Measurements from ENCODE around the gene DIABLO. TPM values are rescaled to one million over a fixed set of nuclear protein-coding genes. Genes with fewer than 3 reads are reported as not detected.
A peak's percentile ranks its signal among the peaks of the same experiment; 100 is the strongest.

DIABLO gene
- total RNA-seq, 2 experiments from 2014 or later: 46.3 to 47.0 TPM

GRCh38 chr12:122171399-122171798 is 54.5 kb downstream of the DIABLO start:
- ATAC-seq (no peak), DNase-seq (no peak)
- ChIA-PET CTCF (no interaction called here), POLR2A (no interaction called here)
- no peaks in the 10 kb centered on the region for H3K9me3 Mint-ChIP-seq (ENCODE audit: low read depth)
- H3K4me3 Mint-ChIP-seq: no peak overlapping the region
- no peaks in the 10 kb centered on the region for H3K36me3 Mint-ChIP-seq (ENCODE audit: low read depth)
- H3K27me3 Mint-ChIP-seq: no peaks in the 10 kb centered on the region
- H3K4me1 Mint-ChIP-seq: peaks cover 15% of the 10 kb centered on the region
- intact Hi-C loops (cut with DNase I, micrococcal nuclease): no loop called here
- H3K27ac Mint-ChIP-seq: no peak overlapping the region

GRCh38 chr12:122168492-122168891 is 57.4 kb downstream of the DIABLO start:
- H3K27ac Mint-ChIP-seq: no peak overlapping the region
- intact Hi-C loops (cut with DNase I, micrococcal nuclease): no loop called here
- H3K4me1 Mint-ChIP-seq: peaks cover 10% of the 10 kb centered on the region
- H3K36me3 Mint-ChIP-seq (ENCODE audit: low read depth): no peaks in the 10 kb centered on the region
- POLR2A ChIA-PET: no interaction called here
- H3K9me3 Mint-ChIP-seq (ENCODE audit: low read depth): no peaks in the 10 kb centered on the region
- no peak overlapping the region for H3K4me3 Mint-ChIP-seq
- ATAC-seq (no peak), DNase-seq (no peak)
- peaks cover 4% of the 10 kb centered on the region for H3K27me3 Mint-ChIP-seq
- CTCF ChIA-PET: no interaction called here

GRCh38 chr12:122167356-122167925 is 58.4 kb downstream of the DIABLO start:
- Mint-ChIP-seq H3K36me3 (ENCODE audit: low read depth) (no peaks in the 10 kb centered on the region), H3K4me1 (peaks cover 10% of the 10 kb centered on the region), H3K27me3 (peaks cover 4% of the 10 kb centered on the region), H3K27ac (no peak overlapping the region), H3K4me3 (no peak overlapping the region), H3K9me3 (ENCODE audit: low read depth) (no peaks in the 10 kb centered on the region)
- ChIA-PET CTCF (interaction anchor here (1.1 to 1.8 kb wide), 3 partner anchors 20 to 44 kb away, joined by 3 to 5 read pairs (median 3); no protein-coding TSS in a partner anchor), POLR2A (interaction anchor here (0.6 to 0.7 kb wide), 2 partner anchors 99 to 222 kb away, joined by 4 read pairs; no protein-coding TSS in a partner anchor)
- ATAC-seq: peak; percentile 38
- no peak for DNase-seq
- intact Hi-C loops (cut with DNase I, micrococcal nuclease): no loop called here

GRCh38 chr12:122166422-122167349 is 59.2 kb downstream of the DIABLO start:
- Mint-ChIP-seq H3K27me3 (peaks cover 4% of the 10 kb centered on the region), H3K4me3 (no peak overlapping the region), H3K36me3 (ENCODE audit: low read depth) (no peaks in the 10 kb centered on the region), H3K27ac (no peak overlapping the region), H3K4me1 (peaks cover 16% of the 10 kb centered on the region), H3K9me3 (ENCODE audit: low read depth) (no peaks in the 10 kb centered on the region)
- ATAC-seq (peak; percentile 83), DNase-seq (peak; percentile 78)
- ChIA-PET POLR2A (interaction anchor here (0.6 kb wide), 1 partner anchor 100 kb away, joined by 4 read pairs; no protein-coding TSS in a partner anchor), CTCF (interaction anchor here (0.6 to 1.8 kb wide), 4 partner anchors 21 to 231 kb away, joined by 3 to 5 read pairs (median 3); no protein-coding TSS in a partner anchor)
- intact Hi-C loops (cut with DNase I, micrococcal nuclease): no loop called here

- Mint-ChIP-seq H3K27me3 (peaks cover 4% of the 10 kb centered on the region), H3K27ac (no peak overlapping the region), H3K9me3 (ENCODE audit: low read depth) (no peaks in the 10 kb centered on the region), H3K36me3 (ENCODE audit: low read depth) (no peaks in the 10 kb centered on the region), H3K4me3 (no peak overlapping the region), H3K4me1 (peaks cover 18% of the 10 kb centered on the region)
- intact Hi-C loops (cut with DNase I, micrococcal nuclease): no loop called here
- ChIA-PET CTCF (interaction anchor here (0.6 to 1.0 kb wide), 3 partner anchors 28 to 94 kb away, joined by 3 to 4 read pairs (median 3); no protein-coding TSS in a partner anchor), POLR2A (interaction anchor here (0.6 kb wide), 1 partner anchor 375 kb away, joined by 3 read pairs; no protein-coding TSS in a partner anchor)
- DNase-seq (no peak), ATAC-seq (no peak)
These were observed 62.9 kb downstream of the DIABLO start for GRCh38 chr12:122162976-122163375.

GRCh38 chr12:122161682-122162081 is 64.2 kb downstream of the DIABLO start:
- intact Hi-C loops (cut with DNase I, micrococcal nuclease): no loop called here
- DNase-seq (peak; percentile 24), ATAC-seq (peak; percentile 25)
- Mint-ChIP-seq H3K27ac (no peak overlapping the region), H3K36me3 (ENCODE audit: low read depth) (no peaks in the 10 kb centered on the region), H3K4me1 (peaks cover 12% of the 10 kb centered on the region), H3K27me3 (peaks cover 4% of the 10 kb centered on the region), H3K4me3 (no peak overlapping the region), H3K9me3 (ENCODE audit: low read depth) (no peaks in the 10 kb centered on the region)
- ChIA-PET POLR2A (interaction anchor here (0.6 kb wide), 1 partner anchor 79 kb away, joined by 3 read pairs; no protein-coding TSS in a partner anchor), CTCF (interaction anchor here (0.6 to 1.0 kb wide), 2 partner anchors 141 to 609 kb away, joined by 3 to 4 read pairs; no protein-coding TSS in a partner anchor)

- intact Hi-C loops (cut with DNase I, micrococcal nuclease): loop anchor here in 1 of 2 experiments (1.0 kb wide), 1 partner anchor 31 kb away; no protein-coding TSS in a partner anchor
- Mint-ChIP-seq H3K27ac (no peak overlapping the region), H3K9me3 (ENCODE audit: low read depth) (no peaks in the 10 kb centered on the region), H3K4me1 (peaks cover 8% of the 10 kb centered on the region), H3K27me3 (peaks cover 4% of the 10 kb centered on the region), H3K4me3 (no peak overlapping the region), H3K36me3 (ENCODE audit: low read depth) (no peaks in the 10 kb centered on the region)
- ATAC-seq (no peak), DNase-seq (no peak)
- CTCF ChIA-PET: interaction anchor here (0.7 kb wide), 1 partner anchor 776 kb away, joined by 3 read pairs; no protein-coding TSS in a partner anchor
- POLR2A ChIA-PET: no interaction called here
These were observed 65.1 kb downstream of the DIABLO start for GRCh38 chr12:122160761-122161160.

GRCh38 chr12:122159882-122160281 is 66.0 kb downstream of the DIABLO start:
- intact Hi-C loops (cut with DNase I, micrococcal nuclease): loop anchor here (1.0 to 5.0 kb wide), 2 partner anchors 31 to 32 kb away; no protein-coding TSS in a partner anchor
- POLR2A ChIA-PET: no interaction called here
- H3K27me3 Mint-ChIP-seq: peaks cover 2% of the 10 kb centered on the region

GRCh38 chr12:122158700-122159285 is 67.1 kb downstream of the DIABLO start:
- Mint-ChIP-seq H3K27ac (no peak overlapping the region), H3K4me1 (peaks cover 8% of the 10 kb centered on the region), H3K4me3 (no peak overlapping the region), H3K36me3 (ENCODE audit: low read depth) (no peaks in the 10 kb centered on the region), H3K9me3 (ENCODE audit: low read depth) (no peaks in the 10 kb centered on the region), H3K27me3 (no peaks in the 10 kb centered on the region)
- no peak for DNase-seq
- ChIA-PET POLR2A (no interaction called here), CTCF (no interaction called here)
- intact Hi-C loops (cut with DNase I, micrococcal nuclease): loop anchor here in 1 of 2 experiments (5.0 kb wide), 1 partner anchor 34 kb away; no protein-coding TSS in a partner anchor
- ATAC-seq: no peak

More at GRCh38 chr12:122159882-122160281, 66.0 kb downstream of the DIABLO start:
- CTCF ChIA-PET: no interaction called here
- no peaks in the 10 kb centered on the region for H3K36me3 Mint-ChIP-seq (ENCODE audit: low read depth)
- no peak overlapping the region for H3K27ac Mint-ChIP-seq
- no peak overlapping the region for H3K4me3 Mint-ChIP-seq
- no peaks in the 10 kb centered on the region for H3K9me3 Mint-ChIP-seq (ENCODE audit: low read depth)
- peaks cover 8% of the 10 kb centered on the region for H3K4me1 Mint-ChIP-seq
- ATAC-seq: no peak
- no peak for DNase-seq

Measured in activated CD4-positive, alpha-beta T cell treated with anti-CD3 and anti-CD28 coated beads for 36 hours (primary cell).